GM10266 (cell line): ENCODE results near the gene GRID1.

ENCODE experiments used
- DNase-seq: peaks from one replicate; pipeline ENCODE4 v3.0.0; 2012; ENCODE audit errors: extremely low spot score
- TF ChIP-seq, protein P1 (sequence below): IDR thresholded peaks from 2 replicates; pipeline ENCODE4 v1.5.1; 2012; ENCODE audit warnings: mild to moderate bottlenecking, low read depth; ENCODE audit not compliant: control insufficient read depth, insufficient read depth; ENCODE audit errors: missing control alignments

Gene GRID1

DNA sequence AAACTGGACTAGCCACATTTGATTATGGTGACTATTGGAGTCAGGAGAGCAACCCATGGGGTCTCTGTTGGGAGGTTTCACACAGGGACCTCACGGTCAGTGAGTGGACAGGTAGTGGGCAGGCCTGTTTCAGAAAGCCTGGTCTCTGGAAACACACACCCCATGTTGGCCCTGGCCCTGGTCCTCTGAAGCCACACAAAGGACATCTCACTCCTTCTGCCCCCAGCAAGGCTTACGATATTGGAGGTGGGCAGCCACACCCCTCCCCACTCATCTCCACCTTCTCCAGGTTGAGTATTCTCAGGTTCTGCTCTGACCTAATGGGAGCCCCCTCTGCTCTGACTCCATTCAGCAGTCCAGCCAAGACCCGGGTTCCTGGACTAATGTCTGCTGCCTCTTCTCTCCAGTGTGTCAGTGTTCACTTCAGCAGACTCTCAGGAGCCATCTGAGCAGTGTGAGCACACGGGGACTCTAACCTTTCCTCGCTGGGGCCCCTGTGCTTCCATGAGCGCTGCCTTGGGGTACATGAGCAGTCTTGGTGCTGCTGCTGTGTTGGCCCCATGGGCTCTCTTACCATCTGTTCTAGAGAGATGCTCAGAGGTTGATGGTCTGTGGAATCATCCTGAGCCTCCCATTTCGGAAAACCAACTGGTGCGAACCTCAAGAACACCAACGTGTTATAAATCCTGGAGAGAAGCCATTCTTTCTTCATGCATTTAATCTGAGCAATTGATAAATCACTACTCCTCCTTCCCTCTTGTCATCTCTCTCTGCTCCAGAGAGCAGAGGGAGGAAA lies 748.6 kb downstream of the GRID1 start:
- no peak for DNase-seq
- TF ChIP-seq, protein P1, sequence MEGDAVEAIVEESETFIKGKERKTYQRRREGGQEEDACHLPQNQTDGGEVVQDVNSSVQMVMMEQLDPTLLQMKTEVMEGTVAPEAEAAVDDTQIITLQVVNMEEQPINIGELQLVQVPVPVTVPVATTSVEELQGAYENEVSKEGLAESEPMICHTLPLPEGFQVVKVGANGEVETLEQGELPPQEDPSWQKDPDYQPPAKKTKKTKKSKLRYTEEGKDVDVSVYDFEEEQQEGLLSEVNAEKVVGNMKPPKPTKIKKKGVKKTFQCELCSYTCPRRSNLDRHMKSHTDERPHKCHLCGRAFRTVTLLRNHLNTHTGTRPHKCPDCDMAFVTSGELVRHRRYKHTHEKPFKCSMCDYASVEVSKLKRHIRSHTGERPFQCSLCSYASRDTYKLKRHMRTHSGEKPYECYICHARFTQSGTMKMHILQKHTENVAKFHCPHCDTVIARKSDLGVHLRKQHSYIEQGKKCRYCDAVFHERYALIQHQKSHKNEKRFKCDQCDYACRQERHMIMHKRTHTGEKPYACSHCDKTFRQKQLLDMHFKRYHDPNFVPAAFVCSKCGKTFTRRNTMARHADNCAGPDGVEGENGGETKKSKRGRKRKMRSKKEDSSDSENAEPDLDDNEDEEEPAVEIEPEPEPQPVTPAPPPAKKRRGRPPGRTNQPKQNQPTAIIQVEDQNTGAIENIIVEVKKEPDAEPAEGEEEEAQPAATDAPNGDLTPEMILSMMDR = no peak

GRCh38 chr10:85615556-85615955 lies 751.0 kb downstream of the GRID1 start:
- DNase-seq = no peak
- TF ChIP-seq, protein P1 = no peak

DNA sequence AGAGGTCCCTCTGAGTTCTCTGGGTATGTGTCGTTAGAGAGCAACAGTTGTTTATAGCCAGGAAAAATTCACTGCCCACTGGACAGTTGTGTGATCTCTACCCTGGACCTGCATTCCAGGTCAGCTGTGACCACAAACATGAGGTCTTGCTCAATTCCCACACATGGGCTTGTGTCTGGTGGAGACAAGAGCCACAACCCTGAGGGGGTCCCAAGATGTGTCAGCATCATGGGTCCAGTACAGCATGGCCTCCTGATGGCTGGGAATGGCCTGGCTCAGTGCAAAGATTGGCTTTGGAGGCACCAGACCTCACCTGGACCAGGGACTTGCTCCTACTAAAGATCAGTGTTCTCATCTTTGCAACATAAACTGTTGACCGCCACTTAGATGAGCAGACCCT lies 751.6 kb downstream of the GRID1 start:
- no peak for DNase-seq
- TF ChIP-seq, protein P1 = no peak

DNA sequence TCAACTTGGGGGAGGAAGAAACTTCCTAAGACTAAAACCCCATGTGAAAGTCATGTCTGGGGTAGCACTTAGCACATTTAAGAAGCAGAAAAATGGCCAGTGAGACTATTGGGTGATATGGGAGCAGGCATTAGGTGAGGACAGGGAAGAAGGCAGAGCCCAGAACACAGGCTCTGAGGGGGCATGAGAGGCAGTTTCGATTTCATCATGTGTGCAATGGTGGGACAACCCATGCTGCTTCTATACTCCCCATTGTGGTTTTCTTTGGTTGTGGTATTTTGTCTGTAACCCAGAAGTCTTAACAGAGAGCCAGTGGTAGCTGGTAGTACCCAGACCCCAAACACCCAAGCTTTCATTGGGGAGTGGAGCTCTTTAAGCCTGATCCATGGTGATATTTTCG lies 752.0 kb downstream of the GRID1 start:
- DNase-seq = no peak
- TF ChIP-seq, protein P1 = no peak

- TF ChIP-seq, protein P1 = no peak
- DNase-seq = no peak
Observed at GRCh38 chr10:85613391-85613790, 753.2 kb downstream of the GRID1 start.

GRCh38 chr10:85612833-85613232 lies 753.8 kb downstream of the GRID1 start:
- DNase-seq = no peak
- TF ChIP-seq, protein P1 = no peak

- TF ChIP-seq, protein P1 = no peak
- DNase-seq = no peak
Observed at GRCh38 chr10:85612378-85612775, 754.2 kb downstream of the GRID1 start.
